MG63 (cell line): ENCODE data around the gene SLC39A2. TPM values are rescaled to one million over a fixed set of nuclear protein-coding genes. Genes with fewer than 3 reads are reported as not detected.

Source experiments
- DNase-seq: peaks from one replicate; pipeline ENCODE4 v3.0.0-alpha.2; 2020
- H3K27me3 ChIP-seq: fragments of 250-450 bp; sonication (Bioruptor Pico); 2 replicates; pipeline ENCODE4 v1.5.1; 2020; ENCODE audit warnings: mild to moderate bottlenecking, moderate library complexity
- H3K36me3 ChIP-seq: fragments of 250-450 bp; sonication (Bioruptor Pico); 2 replicates; pipeline ENCODE4 v1.5.1; 2020; ENCODE audit warnings: mild to moderate bottlenecking, moderate library complexity
- H3K4me3 ChIP-seq: fragments of 250-450 bp; sonication (Bioruptor Pico); 2 replicates; pipeline ENCODE4 v1.5.1; 2020; ENCODE audit warnings: mild to moderate bottlenecking, moderate library complexity
- H3K9me3 ChIP-seq: fragments of 250-450 bp; sonication (Bioruptor Pico); 2 replicates; pipeline ENCODE4 v1.5.1; 2020; ENCODE audit warnings: mild to moderate bottlenecking, moderate library complexity
- total RNA-seq: library from RNA; depleted of rRNA; stranded (reverse); fragments of >200 nt; shearing (Covaris generic); gene quantifications from 2 replicates; pipeline ENCODE4 v1.2.3, GENCODE V29; 2014; ENCODE audit warnings: low replicate concordance

SLC39A2 gene
- total RNA-seq, 1 experiment from 2014 or later = not detected

- H3K4me3 ChIP-seq = no peak overlapping the region
- no peaks in the 10 kb centered on the region for H3K27me3 ChIP-seq
- no peaks in the 10 kb centered on the region for H3K36me3 ChIP-seq
- no peaks in the 10 kb centered on the region for H3K9me3 ChIP-seq
- DNase-seq = no peak
Measured at GRCh38 chr14:21018286-21018685, 19.2 kb downstream of the SLC39A2 start.

DNA sequence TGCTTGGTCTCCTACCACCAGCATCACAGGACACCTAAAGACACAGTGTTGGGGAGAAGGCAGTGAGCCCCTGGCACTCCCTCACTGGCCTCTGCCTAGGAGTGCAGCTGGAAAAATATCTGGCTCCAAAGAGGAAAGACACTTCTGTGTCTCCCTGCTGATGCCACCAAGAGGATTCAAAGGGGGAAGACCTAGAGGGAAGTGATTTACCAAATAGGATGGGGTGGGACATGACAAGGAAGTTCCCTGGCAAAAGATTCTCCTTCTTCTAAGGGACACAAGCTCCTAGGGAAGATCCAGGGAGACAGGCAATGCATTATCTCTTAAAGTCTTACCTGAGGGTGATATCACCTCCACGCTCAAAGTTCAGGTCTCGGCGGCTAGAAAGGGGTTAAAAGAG is 19.7 kb downstream of the SLC39A2 start:
- Histone ChIP-seq H3K4me3 (no peak overlapping the region), H3K36me3 (no peaks in the 10 kb centered on the region), H3K9me3 (no peaks in the 10 kb centered on the region), H3K27me3 (no peaks in the 10 kb centered on the region)
- DNase-seq = no peak

DNA sequence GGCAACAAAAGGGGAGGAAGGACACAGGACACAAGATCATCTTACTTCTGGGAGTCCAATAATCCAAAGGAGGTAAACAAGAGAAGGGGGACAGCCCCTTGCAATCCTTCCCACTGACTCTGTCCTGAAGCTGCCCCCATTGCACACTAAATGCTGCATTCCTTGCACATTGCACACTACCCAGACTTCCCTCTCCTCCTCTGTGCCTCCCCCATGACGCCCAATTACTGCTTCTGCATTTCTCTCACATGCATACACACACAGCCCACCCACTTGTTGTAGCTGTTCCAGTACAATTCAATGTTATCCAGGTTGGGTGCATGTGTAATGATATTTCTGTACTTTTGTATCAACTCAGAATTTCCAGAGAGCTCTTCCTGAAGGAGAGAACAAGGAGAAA is 20.3 kb downstream of the SLC39A2 start:
- DNase-seq = no peak

DNA sequence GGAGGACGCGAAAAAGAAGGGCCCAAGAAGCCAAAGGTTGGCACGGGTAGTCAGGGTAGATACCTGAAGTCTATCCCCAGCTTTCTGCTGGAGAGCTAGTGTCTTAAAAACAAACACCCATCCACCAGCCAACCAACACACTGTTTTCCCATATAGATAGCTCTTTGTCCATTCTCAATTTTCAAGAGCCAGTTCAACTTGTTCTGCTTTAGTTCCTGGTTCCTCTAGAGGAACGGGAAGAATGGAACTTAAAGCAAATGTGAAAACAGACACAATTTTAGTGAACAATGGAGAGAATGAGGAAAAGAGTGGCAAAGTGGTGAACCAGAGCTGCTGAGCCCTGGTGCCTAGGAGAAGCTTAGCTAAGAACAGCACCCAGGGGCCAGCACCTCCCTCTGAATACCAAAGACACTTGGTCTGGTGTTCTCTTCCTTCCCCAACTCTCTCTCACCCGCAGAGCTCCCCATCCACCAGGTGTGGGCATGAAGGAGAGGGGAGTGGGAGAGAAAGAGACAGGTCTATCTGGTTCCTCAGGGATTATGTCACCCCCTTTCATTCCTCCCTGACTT is 22.0 kb downstream of the SLC39A2 start:
- DNase-seq = no peak
- H3K36me3 ChIP-seq = no peaks in the 10 kb centered on the region
- H3K4me3 ChIP-seq = no peak overlapping the region
- H3K9me3 ChIP-seq = no peaks in the 10 kb centered on the region
- H3K27me3 ChIP-seq = no peaks in the 10 kb centered on the region

More for the DNA sequence above, 20.3 kb downstream of the SLC39A2 start:
- H3K4me3 ChIP-seq = no peak overlapping the region
- no peaks in the 10 kb centered on the region for H3K36me3 ChIP-seq
- no peaks in the 10 kb centered on the region for H3K9me3 ChIP-seq
- no peaks in the 10 kb centered on the region for H3K27me3 ChIP-seq

- no peak overlapping the region for H3K4me3 ChIP-seq
- H3K27me3 ChIP-seq = no peaks in the 10 kb centered on the region
- DNase-seq = no peak
- H3K9me3 ChIP-seq = no peaks in the 10 kb centered on the region
- no peaks in the 10 kb centered on the region for H3K36me3 ChIP-seq
Measured at GRCh38 chr14:21022686-21023085, 23.6 kb downstream of the SLC39A2 start.

DNA sequence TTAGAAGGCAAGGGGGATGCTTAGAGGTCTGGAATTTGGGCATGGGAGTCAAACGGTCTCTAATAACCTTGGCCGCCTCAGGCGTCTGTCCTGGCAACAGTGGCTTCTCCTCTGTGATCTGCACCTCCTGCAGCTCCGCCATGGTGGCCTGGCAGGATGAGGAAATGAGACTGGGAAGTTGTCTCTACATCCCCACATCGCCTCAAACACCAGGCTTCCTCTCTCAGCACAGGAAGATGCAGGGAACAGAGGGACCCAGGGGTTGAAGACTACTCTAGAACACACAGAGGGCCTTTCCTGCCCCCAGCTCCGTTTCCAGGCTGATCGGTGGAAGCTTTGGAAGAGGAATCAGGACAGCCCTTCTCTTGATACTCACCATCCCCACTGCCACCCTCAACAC is 24.1 kb downstream of the SLC39A2 start:
- Histone ChIP-seq H3K36me3 (no peaks in the 10 kb centered on the region), H3K9me3 (no peaks in the 10 kb centered on the region), H3K27me3 (no peaks in the 10 kb centered on the region), H3K4me3 (no peak overlapping the region)
- no peak for DNase-seq

DNA sequence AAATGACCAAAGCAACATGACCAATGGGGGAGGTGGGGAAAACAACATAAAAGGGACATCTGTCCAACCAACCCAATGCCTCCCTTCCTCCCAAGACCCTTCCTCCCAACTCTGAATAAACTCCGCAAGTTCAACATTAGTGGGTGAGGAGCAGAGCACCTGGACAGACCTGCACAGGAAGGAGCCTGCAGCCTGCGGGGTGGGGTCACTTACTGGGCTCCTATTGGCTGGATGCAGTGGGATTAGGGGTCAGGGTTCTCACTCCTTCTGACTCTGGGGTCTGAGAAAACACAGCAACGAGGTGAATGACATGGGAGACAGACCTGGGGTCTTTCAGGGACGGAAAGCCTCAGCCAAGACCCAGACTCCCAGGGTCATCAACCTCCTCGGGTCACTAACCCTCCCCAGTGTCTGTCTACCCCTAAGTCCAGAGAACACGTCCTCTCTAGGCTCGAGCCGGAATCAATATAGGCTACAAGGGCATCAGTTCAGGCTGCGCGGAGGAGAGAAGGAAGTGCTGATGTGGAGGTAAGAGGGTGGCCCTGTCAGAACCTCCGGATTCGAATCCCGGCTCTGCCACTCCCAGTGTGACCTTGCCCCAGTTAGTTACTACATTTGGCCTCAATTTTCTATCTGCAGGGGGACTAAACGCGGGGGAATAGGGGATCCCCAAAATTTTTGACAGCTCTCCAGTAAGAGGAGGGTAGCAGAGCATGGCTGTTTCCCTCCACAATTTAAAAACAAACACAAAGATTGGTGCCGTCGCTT is 24.9 kb downstream of the SLC39A2 start:
- Histone ChIP-seq H3K36me3 (no peaks in the 10 kb centered on the region), H3K4me3 (peak overlapping the region; percentile 53), H3K27me3 (no peaks in the 10 kb centered on the region), H3K9me3 (no peaks in the 10 kb centered on the region)
- DNase-seq = no peak

- Histone ChIP-seq H3K9me3 (no peaks in the 10 kb centered on the region), H3K27me3 (no peaks in the 10 kb centered on the region), H3K4me3 (peak within 1 kb of the TSS; percentile 53), H3K36me3 (no peaks in the 10 kb centered on the region)
- peak; percentile 53 for DNase-seq
Measured at GRCh38 chr14:21024585-21025370, 25.7 kb downstream of the SLC39A2 start, which contains the start of gene NDRG2. Gene NDRG2 (minus strand): TSS chr14:21025061. CDS start chr14:21023315, 1,746 bp downstream.

GRCh38 chr14:21025371-21026273 is 26.5 kb downstream of the SLC39A2 start:
- DNase-seq = no peak
- H3K36me3 ChIP-seq = no peaks in the 10 kb centered on the region
- peak overlapping the region; percentile 53 for H3K4me3 ChIP-seq
- H3K27me3 ChIP-seq = no peaks in the 10 kb centered on the region
- H3K9me3 ChIP-seq = no peaks in the 10 kb centered on the region

DNA sequence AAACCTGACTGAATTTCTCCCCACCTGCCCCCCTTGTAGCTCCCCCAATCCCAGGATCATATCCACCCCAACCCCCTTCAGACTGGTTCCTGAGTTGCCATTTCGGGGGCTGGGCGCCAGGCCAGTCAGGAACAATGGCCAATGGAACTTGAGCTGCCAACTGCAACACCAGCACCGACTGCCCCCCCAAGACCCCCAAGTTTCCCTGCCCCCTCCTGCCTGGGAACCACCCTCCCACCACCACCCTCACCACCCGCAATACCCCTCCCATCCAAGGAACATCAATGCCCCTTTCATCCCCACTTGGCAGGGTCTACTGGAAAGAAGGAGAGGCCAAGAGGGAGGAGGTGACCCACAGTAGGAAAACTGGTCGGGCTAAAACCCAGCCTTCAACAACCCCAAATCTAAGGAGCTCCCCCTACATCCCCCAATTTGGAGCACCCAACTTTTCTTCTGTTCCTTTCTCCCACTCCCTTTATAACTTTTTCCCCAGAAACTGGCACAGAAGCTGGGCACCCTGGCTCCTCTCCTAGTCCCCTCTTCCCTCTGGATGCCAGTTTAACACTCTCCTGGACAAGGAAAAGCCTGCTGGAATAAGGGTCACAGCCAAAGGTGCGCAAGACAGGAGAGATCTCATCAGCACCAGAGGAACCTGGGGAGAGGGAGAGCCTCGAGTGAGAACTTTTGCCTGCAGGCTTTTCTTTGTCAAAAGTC is 27.3 kb downstream of the SLC39A2 start:
- Histone ChIP-seq H3K9me3 (no peaks in the 10 kb centered on the region), H3K4me3 (no peak overlapping the region), H3K27me3 (no peaks in the 10 kb centered on the region), H3K36me3 (no peaks in the 10 kb centered on the region)
- DNase-seq = no peak

DNA sequence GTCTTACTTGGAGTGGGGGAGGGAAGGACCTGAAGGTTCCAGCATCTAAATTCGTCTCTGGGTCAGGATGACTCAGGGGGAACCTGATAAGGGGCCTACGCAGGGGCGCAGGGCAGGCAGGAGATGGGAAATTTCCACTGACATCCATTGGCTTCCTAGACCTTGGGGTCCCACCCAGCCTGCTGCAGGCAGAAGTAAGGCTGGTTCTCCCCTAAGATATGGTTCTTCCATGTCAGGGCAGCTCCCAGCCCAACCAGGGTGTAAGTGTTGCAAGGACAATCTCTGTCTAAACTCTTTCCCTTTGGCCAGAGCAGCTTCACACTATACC is 27.9 kb downstream of the SLC39A2 start:
- no peak for DNase-seq
- no peaks in the 10 kb centered on the region for H3K9me3 ChIP-seq
- H3K27me3 ChIP-seq = no peaks in the 10 kb centered on the region
- H3K36me3 ChIP-seq = no peaks in the 10 kb centered on the region
- H3K4me3 ChIP-seq = no peak overlapping the region

- Histone ChIP-seq H3K36me3 (no peaks in the 10 kb centered on the region), H3K4me3 (no peak within 1 kb of the TSS), H3K9me3 (no peaks in the 10 kb centered on the region), H3K27me3 (no peaks in the 10 kb centered on the region)
- no peak for DNase-seq
Measured at GRCh38 chr14:21029917-21030316, 30.8 kb downstream of the SLC39A2 start, which contains the start of gene TPPP2. Gene TPPP2 (plus strand): TSS chr14:21030217. CDS start chr14:21030582, 365 bp downstream.

GRCh38 chr14:21030531-21030930 is 31.4 kb downstream of the SLC39A2 start:
- Histone ChIP-seq H3K36me3 (no peaks in the 10 kb centered on the region), H3K9me3 (no peaks in the 10 kb centered on the region), H3K27me3 (no peaks in the 10 kb centered on the region), H3K4me3 (no peak overlapping the region)
- no peak for DNase-seq

DNA sequence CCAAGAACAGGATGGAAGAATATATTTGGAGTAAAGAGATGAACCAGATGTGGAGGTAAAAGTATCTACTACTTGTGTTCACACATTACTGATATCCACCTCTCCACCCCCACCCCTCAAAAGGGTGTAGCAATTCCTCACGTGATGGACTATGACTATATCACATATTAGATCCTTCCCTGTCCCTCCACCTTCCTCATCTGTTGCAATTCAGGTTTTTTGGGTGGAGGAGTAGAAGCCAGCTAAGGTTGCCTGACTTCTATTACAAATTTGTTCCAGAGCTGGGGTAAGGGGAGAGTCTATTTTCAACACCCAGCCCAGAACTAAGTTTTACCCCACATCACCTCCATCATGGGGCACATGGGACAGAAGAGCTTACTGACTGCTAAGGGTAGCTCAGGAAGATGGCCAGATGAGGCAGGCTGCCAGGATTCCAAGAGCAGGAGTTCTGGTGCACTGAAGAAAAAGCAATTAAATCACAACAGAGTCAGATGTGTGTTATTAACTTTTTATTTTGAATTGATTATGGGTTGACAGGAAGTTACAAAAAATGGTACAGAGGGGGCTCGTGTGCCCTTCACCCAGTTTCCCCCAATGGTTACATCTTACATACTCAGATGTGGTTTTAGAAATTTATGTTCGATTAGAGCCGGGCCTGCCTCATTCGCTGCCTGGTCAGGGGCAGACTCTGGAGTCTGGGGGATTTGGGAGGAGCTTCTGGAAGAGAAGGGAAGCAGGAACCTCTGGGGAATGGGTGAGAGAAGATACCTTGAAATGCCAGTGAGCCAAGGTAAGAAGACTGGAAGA is 33.4 kb downstream of the SLC39A2 start:
- Histone ChIP-seq H3K27me3 (no peaks in the 10 kb centered on the region), H3K9me3 (no peaks in the 10 kb centered on the region), H3K4me3 (no peak overlapping the region), H3K36me3 (no peaks in the 10 kb centered on the region)
- DNase-seq = no peak

DNA sequence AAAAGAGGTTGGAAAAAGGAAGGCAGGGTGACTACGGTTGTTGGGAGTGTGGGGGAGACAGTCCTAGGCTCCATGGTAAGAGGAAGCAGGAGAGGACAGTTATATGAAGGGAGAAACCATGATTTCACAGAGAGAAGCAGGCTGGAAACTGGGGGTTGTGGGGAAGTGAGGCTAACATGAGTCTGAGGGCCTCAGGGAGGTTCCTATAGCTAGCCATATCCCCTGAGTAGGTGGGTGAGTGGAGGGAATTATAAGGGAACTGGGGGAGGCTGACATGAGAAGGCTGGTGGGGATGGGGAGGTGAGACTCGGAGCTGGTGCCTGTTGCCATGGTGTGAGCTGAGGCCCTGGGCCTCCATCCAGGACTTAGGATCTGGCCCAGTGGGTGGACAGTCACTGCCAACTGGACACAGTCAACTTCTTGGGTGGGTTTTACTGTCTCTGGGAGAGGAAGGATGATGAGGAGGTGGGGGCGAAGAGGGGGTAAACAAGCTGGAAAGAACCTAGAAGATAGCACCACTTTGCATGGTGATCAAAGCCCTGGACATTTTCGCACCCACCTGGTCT is 34.1 kb downstream of the SLC39A2 start:
- Histone ChIP-seq H3K27me3 (no peaks in the 10 kb centered on the region), H3K4me3 (no peak overlapping the region), H3K36me3 (no peaks in the 10 kb centered on the region), H3K9me3 (no peaks in the 10 kb centered on the region)
- no peak for DNase-seq
